Measurements from ENCODE around the gene COL9A3.

Gene COL9A3

GRCh38 chr20:62807444-62808210, 9.2 kb upstream of the COL9A3 start:
- no peak for DNase-seq (ENCODE audit: extremely low read depth, low read depth)
- TF ChIP-seq, protein P1, sequence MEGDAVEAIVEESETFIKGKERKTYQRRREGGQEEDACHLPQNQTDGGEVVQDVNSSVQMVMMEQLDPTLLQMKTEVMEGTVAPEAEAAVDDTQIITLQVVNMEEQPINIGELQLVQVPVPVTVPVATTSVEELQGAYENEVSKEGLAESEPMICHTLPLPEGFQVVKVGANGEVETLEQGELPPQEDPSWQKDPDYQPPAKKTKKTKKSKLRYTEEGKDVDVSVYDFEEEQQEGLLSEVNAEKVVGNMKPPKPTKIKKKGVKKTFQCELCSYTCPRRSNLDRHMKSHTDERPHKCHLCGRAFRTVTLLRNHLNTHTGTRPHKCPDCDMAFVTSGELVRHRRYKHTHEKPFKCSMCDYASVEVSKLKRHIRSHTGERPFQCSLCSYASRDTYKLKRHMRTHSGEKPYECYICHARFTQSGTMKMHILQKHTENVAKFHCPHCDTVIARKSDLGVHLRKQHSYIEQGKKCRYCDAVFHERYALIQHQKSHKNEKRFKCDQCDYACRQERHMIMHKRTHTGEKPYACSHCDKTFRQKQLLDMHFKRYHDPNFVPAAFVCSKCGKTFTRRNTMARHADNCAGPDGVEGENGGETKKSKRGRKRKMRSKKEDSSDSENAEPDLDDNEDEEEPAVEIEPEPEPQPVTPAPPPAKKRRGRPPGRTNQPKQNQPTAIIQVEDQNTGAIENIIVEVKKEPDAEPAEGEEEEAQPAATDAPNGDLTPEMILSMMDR (IDR thresholded peaks at IDR 0.05; ENCODE audit: low read depth, low read length, missing control alignments): no peak
- no peak overlapping the region for H3K4me3 ChIP-seq (replicated peaks; ENCODE audit: low read depth, low read length)

- TF ChIP-seq, protein P1 (IDR thresholded peaks at IDR 0.05; ENCODE audit: low read depth, low read length, missing control alignments): peak; percentile 97
- DNase-seq (ENCODE audit: extremely low read depth, low read depth): no peak
- H3K4me3 ChIP-seq (replicated peaks; ENCODE audit: low read depth, low read length): no peak overlapping the region
Observed at GRCh38 chr20:62808211-62808865, 8.5 kb upstream of the COL9A3 start.

DNA sequence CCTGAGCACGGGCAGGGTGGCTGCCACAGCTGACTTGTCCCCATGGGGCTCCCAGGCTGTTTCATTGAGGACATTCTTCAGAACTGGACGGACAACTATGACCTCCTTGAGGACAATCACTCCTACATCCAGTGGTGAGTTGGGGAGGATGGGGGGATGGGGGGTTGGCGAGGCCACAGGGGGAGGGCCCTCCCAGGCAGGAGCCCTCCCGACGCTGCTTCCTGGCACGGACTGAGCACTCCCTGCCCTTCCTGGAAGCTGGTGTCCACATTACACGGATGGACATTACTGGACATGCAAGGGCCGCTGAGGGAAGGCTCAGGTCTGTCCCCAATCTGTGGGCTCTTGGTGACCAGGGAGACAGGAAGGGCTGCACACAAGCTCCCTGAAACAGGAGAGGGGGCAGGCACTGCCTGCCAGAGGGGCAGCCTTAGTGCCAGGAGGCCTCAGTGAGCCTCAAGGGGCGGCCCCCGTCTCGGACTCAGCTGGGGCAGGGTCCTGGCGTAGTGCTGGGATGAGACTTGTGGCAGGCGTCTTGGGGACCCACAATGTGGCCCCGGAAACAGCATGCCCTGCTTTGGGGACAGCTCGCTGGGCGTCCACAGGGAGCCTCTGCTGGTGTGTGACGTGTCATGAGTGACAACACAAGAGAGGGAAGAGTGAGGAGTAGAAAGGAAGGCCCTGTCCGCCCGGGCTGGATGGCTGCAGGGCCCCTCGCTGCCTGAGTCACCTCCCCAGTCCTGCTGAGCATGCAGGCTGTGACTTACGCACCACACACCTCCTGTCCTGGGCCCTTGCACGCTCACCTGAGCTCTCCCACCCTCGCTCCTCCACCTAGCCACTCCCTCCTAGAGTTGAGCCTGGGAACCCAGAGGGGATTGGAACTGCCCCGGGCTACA, 7.1 kb upstream of the COL9A3 start:
- TF ChIP-seq, protein P1 (IDR thresholded peaks at IDR 0.05; ENCODE audit: low read depth, low read length, missing control alignments): no peak
- H3K4me3 ChIP-seq (replicated peaks; ENCODE audit: low read depth, low read length): no peak overlapping the region
- DNase-seq (ENCODE audit: extremely low read depth, low read depth): no peak

DNA sequence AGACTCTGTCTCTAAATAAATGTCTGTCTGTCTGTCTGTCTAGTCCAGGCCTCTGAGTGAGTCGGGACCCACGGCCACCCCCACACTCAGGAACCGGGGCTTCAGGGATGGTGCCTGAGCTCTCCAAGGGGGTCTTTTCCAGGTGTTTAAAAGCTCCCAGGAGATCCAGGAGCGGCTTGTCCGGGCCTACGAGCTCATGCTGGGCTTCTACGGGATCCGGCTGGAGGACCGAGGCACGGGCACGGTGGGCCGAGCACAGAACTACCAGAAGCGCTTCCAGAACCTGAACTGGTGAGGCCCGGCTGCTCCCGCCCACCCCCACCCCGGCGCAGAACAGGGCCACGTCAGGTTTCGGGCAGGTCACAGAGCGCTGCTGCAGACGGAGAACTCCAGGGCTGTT, 5.5 kb upstream of the COL9A3 start:
- H3K4me3 ChIP-seq (replicated peaks; ENCODE audit: low read depth, low read length): no peak overlapping the region

DNA sequence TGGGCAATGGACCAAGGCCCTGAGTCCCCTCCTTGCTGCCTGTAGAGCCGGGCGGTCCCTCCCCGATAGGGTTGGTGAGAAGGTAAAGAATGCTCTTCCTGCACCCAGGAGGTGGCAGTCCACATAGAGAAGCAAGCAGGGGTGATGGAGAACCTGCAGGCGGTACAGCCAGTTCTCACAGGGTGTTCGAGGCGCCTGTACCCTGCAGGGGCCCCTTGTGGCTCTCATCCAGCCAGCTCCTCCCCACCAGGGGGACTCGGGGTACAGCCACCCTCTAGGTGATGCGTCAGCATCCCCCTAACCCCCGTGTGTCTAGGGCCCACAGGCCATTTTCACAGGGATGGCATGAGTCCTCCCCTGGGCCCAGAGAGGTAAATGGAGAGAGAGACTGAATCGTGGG, 5.1 kb upstream of the COL9A3 start:
- no peak for DNase-seq (ENCODE audit: extremely low read depth, low read depth)
- H3K4me3 ChIP-seq (replicated peaks; ENCODE audit: low read depth, low read length): no peak overlapping the region
- TF ChIP-seq, protein P1 (IDR thresholded peaks at IDR 0.05; ENCODE audit: low read depth, low read length, missing control alignments): no peak

More for the DNA sequence above, 5.5 kb upstream of the COL9A3 start:
- TF ChIP-seq, protein P1 (IDR thresholded peaks at IDR 0.05; ENCODE audit: low read depth, low read length, missing control alignments): no peak
- DNase-seq (ENCODE audit: extremely low read depth, low read depth): no peak

DNA sequence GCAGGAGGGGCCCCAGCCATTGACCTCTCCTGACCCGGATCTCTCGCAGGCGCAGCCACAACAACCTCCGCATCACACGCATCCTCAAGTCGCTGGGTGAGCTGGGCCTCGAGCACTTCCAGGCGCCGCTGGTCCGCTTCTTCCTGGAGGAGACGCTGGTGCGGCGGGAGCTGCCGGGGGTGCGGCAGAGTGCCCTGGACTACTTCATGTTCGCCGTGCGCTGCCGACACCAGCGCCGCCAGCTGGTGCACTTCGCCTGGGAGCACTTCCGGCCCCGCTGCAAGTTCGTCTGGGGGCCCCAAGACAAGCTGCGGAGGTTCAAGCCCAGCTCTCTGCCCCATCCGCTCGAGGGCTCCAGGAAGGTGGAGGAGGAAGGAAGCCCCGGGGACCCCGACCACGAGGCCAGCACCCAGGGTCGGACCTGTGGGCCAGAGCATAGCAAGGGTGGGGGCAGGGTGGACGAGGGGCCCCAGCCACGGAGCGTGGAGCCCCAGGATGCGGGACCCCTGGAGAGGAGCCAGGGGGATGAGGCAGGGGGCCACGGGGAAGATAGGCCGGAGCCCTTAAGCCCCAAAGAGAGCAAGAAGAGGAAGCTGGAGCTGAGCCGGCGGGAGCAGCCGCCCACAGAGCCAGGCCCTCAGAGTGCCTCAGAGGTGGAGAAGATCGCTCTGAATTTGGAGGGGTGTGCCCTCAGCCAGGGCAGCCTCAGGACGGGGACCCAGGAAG, 4.5 kb upstream of the COL9A3 start:
- DNase-seq (ENCODE audit: extremely low read depth, low read depth): no peak
- TF ChIP-seq, protein P1 (IDR thresholded peaks at IDR 0.05; ENCODE audit: low read depth, low read length, missing control alignments): no peak
- no peak overlapping the region for H3K4me3 ChIP-seq (replicated peaks; ENCODE audit: low read depth, low read length)
